HG02798 (cell line): ENCODE measurements around the gene GRPEL2.
"Not testable (repeated sequence)": the region's sequence is repeated elsewhere in the genome, so short reads cannot be mapped to it uniquely, and the experiment has no call there.

Experiments used
- ATAC-seq: cut with Tn5 transposase; IDR thresholded peaks from one replicate; pipeline ENCODE4 v1.9.1; 2021; ENCODE audit warnings: mild to moderate bottlenecking; ENCODE audit not compliant: unreplicated experiment, poor library complexity

Gene GRPEL2

GRCh38 chr5:149391076-149391475, 45.8 kb downstream of the GRPEL2 start:
- not testable (repeated sequence) for ATAC-seq

- no peak for ATAC-seq
Measured at GRCh38 chr5:149391524-149391923, 46.2 kb downstream of the GRPEL2 start.

- ATAC-seq = no peak
Measured at GRCh38 chr5:149392718-149393117, 47.4 kb downstream of the GRPEL2 start.

GRCh38 chr5:149394996-149395395, 49.7 kb downstream of the GRPEL2 start:
- not testable (repeated sequence) for ATAC-seq

GRCh38 chr5:149397530-149397929, 52.2 kb downstream of the GRPEL2 start:
- no peak for ATAC-seq

- ATAC-seq = not testable (repeated sequence)
Measured at GRCh38 chr5:149398747-149399266, 53.5 kb downstream of the GRPEL2 start.

GRCh38 chr5:149399775-149400174, 54.5 kb downstream of the GRPEL2 start:
- no peak for ATAC-seq

- no peak for ATAC-seq
Measured at GRCh38 chr5:149400304-149400703, 55.0 kb downstream of the GRPEL2 start.

- ATAC-seq = no peak
Measured at GRCh38 chr5:149401051-149401450, 55.8 kb downstream of the GRPEL2 start.

GRCh38 chr5:149402291-149402690, 57.0 kb downstream of the GRPEL2 start:
- ATAC-seq = no peak
